ENCODE data around the gene SPOCK1. TPM values are rescaled to one million over a fixed set of nuclear protein-coding genes. Genes with fewer than 3 reads are reported as not detected.

The SPOCK1 gene
- total and polyA plus RNA-seq, 7 experiments from 2014 or later, result 2.8 TPM; not detected in 6

DNA sequence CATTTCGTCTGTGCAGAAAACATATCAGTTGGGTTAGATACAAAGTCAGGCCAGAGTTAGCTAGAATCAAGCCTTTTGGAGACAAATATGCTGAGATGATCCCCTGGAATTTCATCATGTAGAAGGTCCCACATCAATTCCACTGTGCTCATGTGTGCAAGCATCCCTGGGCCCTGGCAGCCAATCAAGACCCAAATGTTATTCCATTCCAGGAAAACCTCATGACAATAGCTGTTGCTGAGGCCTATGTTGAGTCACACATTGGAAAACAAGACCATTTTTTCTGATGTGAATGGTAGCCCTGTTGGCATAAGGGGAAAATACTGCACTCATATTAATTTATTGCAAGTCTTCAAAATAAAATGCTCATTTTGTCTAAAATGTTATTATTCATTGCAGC, 11.5 kb downstream of the SPOCK1 start:
- no peaks in the 10 kb centered on the region for H3K27me3 ChIP-seq (ENCODE audit: control insufficient read depth in 2 of 2, insufficient read depth in 2 of 2, low read length in 2 of 2)
- no peaks in the 10 kb centered on the region for H3K9me3 ChIP-seq (ENCODE audit: control insufficient read depth in 2 of 3, low read length in 3 of 3)
- H3K9me3 Mint-ChIP-seq, result no peaks in the 10 kb centered on the region
- intact Hi-C loops (cut with micrococcal nuclease), result no loop called here
- no peak overlapping the region for H3K4me3 Mint-ChIP-seq
- no peaks in the 10 kb centered on the region for H3K36me3 Mint-ChIP-seq
- no peaks in the 10 kb centered on the region for H3K36me3 ChIP-seq (ENCODE audit: control insufficient read depth in 2 of 3, insufficient read depth in 3 of 3, low read length in 3 of 3)
- no peak overlapping the region for H3K4me3 ChIP-seq (ENCODE audit: low read length)
- ChIA-PET POLR2A (no interaction called here), CTCF (no interaction called here)
- H3K4me1 Mint-ChIP-seq, result no peaks in the 10 kb centered on the region
- ATAC-seq (no peak), DNase-seq (no peak)
- no peaks in the 10 kb centered on the region for H3K4me1 ChIP-seq (ENCODE audit: control insufficient read depth in 2 of 2, insufficient read depth in 2 of 2, low read length in 2 of 2)
- H3K27me3 Mint-ChIP-seq, result peaks cover 0 to 15% (median 7%) of the 10 kb centered on the region in 5 donors
- no peak overlapping the region for H3K27ac Mint-ChIP-seq
- H3K27ac ChIP-seq (ENCODE audit: low read depth, low read length), result no peak overlapping the region

DNA sequence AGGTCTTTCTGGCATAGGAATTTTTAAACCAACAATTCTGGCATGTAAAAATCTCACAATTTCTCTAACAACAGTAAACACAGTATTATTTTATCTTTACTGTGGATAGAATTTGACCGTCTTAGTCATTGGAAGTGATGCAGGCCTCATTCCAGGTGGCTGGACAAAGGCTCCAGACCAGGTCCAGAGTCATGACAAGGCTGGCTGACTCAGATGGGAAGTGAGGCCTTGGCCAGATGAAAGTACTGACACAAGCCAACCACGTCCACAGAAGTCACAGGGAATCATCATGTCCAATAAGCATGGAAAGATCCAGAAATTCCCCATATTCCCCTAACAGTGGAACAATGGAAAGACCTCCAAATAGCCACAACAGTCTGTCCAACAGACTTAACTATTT, 12.4 kb downstream of the SPOCK1 start:
- Histone ChIP-seq H3K9me3 (ENCODE audit: control insufficient read depth in 2 of 3, low read length in 3 of 3) (no peaks in the 10 kb centered on the region), H3K27ac (ENCODE audit: low read depth, low read length) (no peak overlapping the region), H3K4me1 (ENCODE audit: control insufficient read depth in 2 of 2, insufficient read depth in 2 of 2, low read length in 2 of 2) (no peaks in the 10 kb centered on the region), H3K4me3 (ENCODE audit: low read length) (no peak overlapping the region), H3K27me3 (ENCODE audit: control insufficient read depth in 2 of 2, insufficient read depth in 2 of 2, low read length in 2 of 2) (no peaks in the 10 kb centered on the region), H3K36me3 (ENCODE audit: control insufficient read depth in 2 of 3, insufficient read depth in 3 of 3, low read length in 3 of 3) (no peaks in the 10 kb centered on the region)
- no peaks in the 10 kb centered on the region for H3K9me3 Mint-ChIP-seq
- H3K4me3 Mint-ChIP-seq, result no peak overlapping the region
- DNase-seq, result no peak
- H3K27ac Mint-ChIP-seq, result no peak overlapping the region
- no peak for ATAC-seq
- intact Hi-C loops (cut with micrococcal nuclease), result no loop called here
- no peaks in the 10 kb centered on the region for H3K4me1 Mint-ChIP-seq
- peaks cover 0 to 15% (median 7%) of the 10 kb centered on the region in 5 donors for H3K27me3 Mint-ChIP-seq
- no peaks in the 10 kb centered on the region for H3K36me3 Mint-ChIP-seq
- ChIA-PET CTCF (no interaction called here), POLR2A (no interaction called here)

DNA sequence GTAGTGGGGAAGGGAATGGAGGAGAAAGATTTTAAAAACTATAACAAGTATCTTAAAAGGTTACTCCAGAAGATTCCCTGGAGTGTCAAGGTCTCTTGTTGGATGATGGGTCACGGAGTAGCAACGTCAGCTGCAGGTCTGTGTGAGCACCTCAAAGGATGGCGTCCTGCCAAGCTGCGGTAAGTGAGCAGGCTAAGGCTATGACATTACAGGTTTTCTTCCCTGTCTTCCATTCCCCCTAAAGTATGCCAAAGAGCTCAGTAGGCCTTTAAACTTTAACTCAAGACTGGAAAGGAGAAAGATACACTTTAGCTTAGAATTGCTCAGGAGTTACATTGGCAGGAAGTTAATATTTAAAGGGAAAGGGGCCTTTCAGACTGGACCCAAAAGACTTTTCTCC, 17.5 kb downstream of the SPOCK1 start:
- no peaks in the 10 kb centered on the region for H3K4me1 Mint-ChIP-seq
- Histone ChIP-seq H3K27ac (ENCODE audit: low read depth, low read length) (no peak overlapping the region), H3K27me3 (ENCODE audit: control insufficient read depth in 2 of 2, insufficient read depth in 2 of 2, low read length in 2 of 2) (no peaks in the 10 kb centered on the region), H3K36me3 (ENCODE audit: control insufficient read depth in 2 of 3, insufficient read depth in 3 of 3, low read length in 3 of 3) (no peaks in the 10 kb centered on the region), H3K9me3 (ENCODE audit: control insufficient read depth in 2 of 3, low read length in 3 of 3) (no peaks in the 10 kb centered on the region), H3K4me3 (ENCODE audit: low read length) (no peak overlapping the region), H3K4me1 (ENCODE audit: control insufficient read depth in 2 of 2, insufficient read depth in 2 of 2, low read length in 2 of 2) (no peaks in the 10 kb centered on the region)
- H3K27me3 Mint-ChIP-seq, result no peaks in the 10 kb centered on the region
- DNase-seq, result no peak
- no peaks in the 10 kb centered on the region for H3K9me3 Mint-ChIP-seq
- H3K4me3 Mint-ChIP-seq, result no peak overlapping the region
- ChIA-PET CTCF (no interaction called here), POLR2A (no interaction called here)
- H3K27ac Mint-ChIP-seq, result no peak overlapping the region
- H3K36me3 Mint-ChIP-seq, result no peaks in the 10 kb centered on the region
- ATAC-seq, result no peak
- intact Hi-C loops (cut with micrococcal nuclease), result no loop called here

DNA sequence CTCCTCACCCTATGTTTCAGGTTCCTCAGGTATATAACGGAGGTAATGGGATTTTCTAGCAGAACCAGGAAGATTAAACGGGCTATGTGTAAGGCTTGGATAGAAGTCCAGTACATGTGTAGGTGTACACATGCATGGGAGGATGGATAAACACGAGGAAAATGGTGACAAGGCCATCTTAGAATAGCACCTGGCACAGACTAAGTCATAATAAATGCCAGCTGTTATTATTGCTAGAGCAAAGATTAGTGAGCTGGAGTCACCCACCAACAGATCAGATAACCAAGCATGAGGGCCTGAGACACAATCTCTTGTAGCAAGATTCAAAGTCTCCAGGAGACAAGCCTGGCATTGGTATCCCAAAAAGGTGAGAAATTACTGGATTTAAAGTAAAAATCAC, 21.1 kb downstream of the SPOCK1 start:
- intact Hi-C loops (cut with micrococcal nuclease), result no loop called here
- peaks cover 0 to 3% of the 10 kb centered on the region in 2 donors for H3K27me3 ChIP-seq (ENCODE audit: control insufficient read depth in 2 of 2, insufficient read depth in 2 of 2, low read length in 2 of 2)
- no peak overlapping the region for H3K4me3 ChIP-seq (ENCODE audit: low read length)
- no peak for ATAC-seq
- Mint-ChIP-seq H3K4me1 (no peaks in the 10 kb centered on the region), H3K27me3 (peaks cover 0 to 10% (median 0%) of the 10 kb centered on the region in 5 donors), H3K4me3 (no peak overlapping the region), H3K9me3 (peaks cover 0 to 3% (median 0%) of the 10 kb centered on the region in 11 donors), H3K36me3 (no peaks in the 10 kb centered on the region), H3K27ac (no peak overlapping the region)
- no peaks in the 10 kb centered on the region for H3K9me3 ChIP-seq (ENCODE audit: control insufficient read depth in 2 of 3, low read length in 3 of 3)
- DNase-seq, result no peak
- POLR2A ChIA-PET, result no interaction called here
- H3K4me1 ChIP-seq (ENCODE audit: control insufficient read depth in 2 of 2, insufficient read depth in 2 of 2, low read length in 2 of 2), result no peaks in the 10 kb centered on the region
- CTCF ChIA-PET, result no interaction called here
- H3K27ac ChIP-seq (ENCODE audit: low read depth, low read length), result no peak overlapping the region
- H3K36me3 ChIP-seq (ENCODE audit: control insufficient read depth in 2 of 3, insufficient read depth in 3 of 3, low read length in 3 of 3), result no peaks in the 10 kb centered on the region

DNA sequence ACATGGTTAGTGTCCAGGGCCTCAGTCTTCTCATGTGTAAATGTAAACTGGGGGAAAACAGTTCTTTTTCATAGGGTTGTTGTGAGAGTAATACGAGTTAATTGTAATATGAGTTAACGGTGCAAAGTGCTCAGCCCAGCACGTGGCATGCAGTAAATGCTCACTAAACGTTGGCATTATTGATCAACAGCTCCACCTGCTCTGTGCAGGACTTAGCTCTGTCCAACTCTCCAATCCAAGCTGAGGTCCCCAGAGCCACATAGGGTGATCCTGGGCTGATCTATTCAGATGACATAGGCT, 28.3 kb downstream of the SPOCK1 start:
- Histone ChIP-seq H3K27me3 (ENCODE audit: control insufficient read depth in 2 of 2, insufficient read depth in 2 of 2, low read length in 2 of 2) (peaks cover 0 to 6% of the 10 kb centered on the region in 2 donors), H3K4me3 (ENCODE audit: low read length) (no peak overlapping the region), H3K27ac (ENCODE audit: low read depth, low read length) (no peak overlapping the region), H3K9me3 (ENCODE audit: control insufficient read depth in 2 of 3, low read length in 3 of 3) (no peaks in the 10 kb centered on the region), H3K4me1 (ENCODE audit: control insufficient read depth in 2 of 2, insufficient read depth in 2 of 2, low read length in 2 of 2) (no peaks in the 10 kb centered on the region), H3K36me3 (ENCODE audit: control insufficient read depth in 2 of 3, insufficient read depth in 3 of 3, low read length in 3 of 3) (no peaks in the 10 kb centered on the region)
- no peak overlapping the region for H3K27ac Mint-ChIP-seq
- no peak overlapping the region for H3K4me3 Mint-ChIP-seq
- intact Hi-C loops (cut with micrococcal nuclease), result no loop called here
- DNase-seq, result no peak
- no peaks in the 10 kb centered on the region for H3K36me3 Mint-ChIP-seq
- H3K4me1 Mint-ChIP-seq, result no peaks in the 10 kb centered on the region
- no peak for ATAC-seq
- H3K9me3 Mint-ChIP-seq, result peaks cover 0 to 3% (median 0%) of the 10 kb centered on the region in 11 donors
- ChIA-PET POLR2A (no interaction called here), CTCF (no interaction called here)
- H3K27me3 Mint-ChIP-seq, result peaks cover 0 to 29% (median 14%) of the 10 kb centered on the region in 5 donors

DNA sequence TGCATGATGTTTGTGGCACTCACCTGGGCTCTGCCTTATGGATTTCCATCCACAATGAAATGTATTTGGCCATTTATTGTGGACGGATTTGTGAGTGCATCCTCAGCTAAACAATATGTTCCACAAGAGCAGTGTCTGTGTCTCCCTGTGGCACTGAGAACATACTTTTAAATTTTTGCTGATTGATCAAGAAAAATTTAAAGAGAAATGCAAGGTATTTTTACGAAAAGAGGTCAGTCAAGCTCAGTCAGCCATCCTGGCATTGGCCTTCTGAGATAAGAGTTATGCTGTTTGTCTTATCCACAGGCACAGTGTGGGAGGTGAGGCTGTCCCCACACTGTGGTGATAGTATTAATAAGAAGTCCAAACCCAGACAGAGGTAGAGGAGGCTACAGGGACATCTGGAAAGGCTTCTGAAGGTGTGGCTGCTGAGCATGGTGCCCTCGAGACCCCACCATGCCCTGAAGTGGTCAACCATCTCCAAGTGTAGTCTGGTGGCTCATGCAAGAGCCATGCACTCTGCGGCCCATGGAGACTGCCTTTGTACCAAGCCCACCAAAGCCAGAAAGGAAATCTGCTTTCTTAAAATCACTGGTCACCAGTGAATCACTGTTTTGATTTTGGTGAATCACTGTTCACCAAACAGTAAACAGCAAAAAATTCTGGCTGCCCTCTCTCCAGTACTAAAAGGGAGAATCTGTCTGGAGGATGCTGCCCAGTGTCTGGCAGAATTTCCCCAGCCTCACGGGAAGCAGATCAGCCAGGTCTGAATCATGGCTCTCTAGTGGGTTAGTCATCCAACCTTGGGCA, 28.8 kb downstream of the SPOCK1 start:
- Mint-ChIP-seq H3K27ac (no peak overlapping the region), H3K4me3 (no peak overlapping the region), H3K27me3 (peaks cover 2 to 26% (median 14%) of the 10 kb centered on the region in 5 donors), H3K36me3 (no peaks in the 10 kb centered on the region), H3K4me1 (no peaks in the 10 kb centered on the region), H3K9me3 (peaks cover 0 to 3% (median 0%) of the 10 kb centered on the region in 11 donors)
- no peak overlapping the region for H3K27ac ChIP-seq (ENCODE audit: low read depth, low read length)
- ChIA-PET POLR2A (no interaction called here), CTCF (no interaction called here)
- H3K4me1 ChIP-seq (ENCODE audit: control insufficient read depth in 2 of 2, insufficient read depth in 2 of 2, low read length in 2 of 2), result no peaks in the 10 kb centered on the region
- peaks cover 0 to 6% of the 10 kb centered on the region in 2 donors for H3K27me3 ChIP-seq (ENCODE audit: control insufficient read depth in 2 of 2, insufficient read depth in 2 of 2, low read length in 2 of 2)
- no peaks in the 10 kb centered on the region for H3K36me3 ChIP-seq (ENCODE audit: control insufficient read depth in 2 of 3, insufficient read depth in 3 of 3, low read length in 3 of 3)
- intact Hi-C loops (cut with micrococcal nuclease), result no loop called here
- DNase-seq, result no peak
- no peak for ATAC-seq
- H3K9me3 ChIP-seq (ENCODE audit: control insufficient read depth in 2 of 3, low read length in 3 of 3), result no peaks in the 10 kb centered on the region
- no peak overlapping the region for H3K4me3 ChIP-seq (ENCODE audit: low read length)

DNA sequence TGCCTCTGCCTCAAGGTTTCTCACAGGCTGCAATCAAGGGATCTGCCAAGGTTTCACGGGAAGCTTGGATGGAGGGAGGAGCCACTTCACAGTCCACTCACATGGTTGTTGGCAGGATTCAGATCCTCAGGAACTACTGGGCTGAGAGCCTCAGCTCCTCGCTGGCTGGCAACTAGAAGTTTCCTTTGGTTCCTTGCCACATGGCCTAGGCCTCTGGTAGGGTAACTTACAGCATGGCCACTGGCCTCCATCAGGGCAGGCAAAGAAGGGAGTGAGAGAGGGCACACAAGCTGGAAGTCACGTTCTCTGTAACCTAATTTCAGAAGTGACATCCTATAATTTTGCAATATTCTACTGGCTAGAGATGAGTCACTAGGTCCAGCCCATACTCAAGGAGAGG, 32.2 kb downstream of the SPOCK1 start:
- H3K27ac ChIP-seq (ENCODE audit: low read depth, low read length), result no peak overlapping the region
- H3K9me3 ChIP-seq (ENCODE audit: control insufficient read depth in 2 of 3, low read length in 3 of 3), result no peaks in the 10 kb centered on the region
- H3K4me3 Mint-ChIP-seq, result no peak overlapping the region
- H3K4me3 ChIP-seq (ENCODE audit: low read length), result no peak overlapping the region
- peaks cover 0 to 3% of the 10 kb centered on the region in 2 donors for H3K27me3 ChIP-seq (ENCODE audit: control insufficient read depth in 2 of 2, insufficient read depth in 2 of 2, low read length in 2 of 2)
- peaks cover 2 to 22% (median 13%) of the 10 kb centered on the region in 5 donors for H3K27me3 Mint-ChIP-seq
- H3K36me3 ChIP-seq (ENCODE audit: control insufficient read depth in 2 of 3, insufficient read depth in 3 of 3, low read length in 3 of 3), result no peaks in the 10 kb centered on the region
- no peaks in the 10 kb centered on the region for H3K4me1 ChIP-seq (ENCODE audit: control insufficient read depth in 2 of 2, insufficient read depth in 2 of 2, low read length in 2 of 2)
- CTCF ChIA-PET, result no interaction called here
- DNase-seq (no peak), ATAC-seq (no peak)
- H3K27ac Mint-ChIP-seq, result no peak overlapping the region
- intact Hi-C loops (cut with micrococcal nuclease), result no loop called here
- no peaks in the 10 kb centered on the region for H3K9me3 Mint-ChIP-seq
- POLR2A ChIA-PET, result no interaction called here
- H3K36me3 Mint-ChIP-seq, result no peaks in the 10 kb centered on the region
- no peaks in the 10 kb centered on the region for H3K4me1 Mint-ChIP-seq

All from naive thymus-derived CD4-positive, alpha-beta T cell (primary cell).